Measurements from ENCODE around the gene SLC25A4.
A peak's percentile ranks its signal among the peaks of the same experiment; 100 is the strongest.
"Not testable (repeated sequence)": the region's sequence is repeated elsewhere in the genome, so short reads cannot be mapped to it uniquely, and the experiment has no call there.

The SLC25A4 gene
- total RNA-seq = 8.1 to 12.3 (median 10.3) reads per million in 3 experiments

DNA sequence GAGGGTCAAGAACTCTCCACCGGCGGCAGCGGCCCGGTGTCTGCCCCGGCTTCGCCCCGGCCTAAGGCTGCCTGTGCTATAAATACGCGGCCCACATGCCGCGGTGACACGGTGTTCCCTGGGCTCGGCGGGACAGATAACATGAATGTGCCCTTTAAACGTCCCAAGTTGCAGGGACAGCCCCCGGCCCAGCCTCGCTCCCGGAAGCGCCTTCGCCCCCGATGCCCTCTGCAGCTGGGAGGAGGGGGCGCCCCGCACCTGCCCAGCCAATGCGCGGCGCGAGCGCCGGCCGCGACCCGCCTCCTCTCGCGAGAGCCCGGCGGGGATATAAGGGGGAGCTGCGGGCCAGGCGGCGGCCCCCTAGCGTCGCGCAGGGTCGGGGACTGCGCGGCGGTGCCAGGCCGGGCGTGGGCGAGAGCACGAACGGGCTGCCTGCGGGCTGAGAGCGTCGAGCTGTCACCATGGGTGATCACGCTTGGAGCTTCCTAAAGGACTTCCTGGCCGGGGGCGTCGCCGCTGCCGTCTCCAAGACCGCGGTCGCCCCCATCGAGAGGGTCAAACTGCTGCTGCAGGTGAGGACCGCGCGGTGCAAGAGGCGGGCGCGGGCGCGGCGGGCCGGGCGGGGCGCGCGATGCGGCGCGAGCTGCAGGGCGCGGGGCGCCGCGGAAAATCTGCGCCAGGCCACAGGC lies at the start of gene SLC25A4:
SLC25A4 (plus strand) TSS at position 355 of the 689 bp plus-strand sequence; CDS start at position 462, 107 bp downstream.
- DNase-seq = peak; percentile 75

DNA sequence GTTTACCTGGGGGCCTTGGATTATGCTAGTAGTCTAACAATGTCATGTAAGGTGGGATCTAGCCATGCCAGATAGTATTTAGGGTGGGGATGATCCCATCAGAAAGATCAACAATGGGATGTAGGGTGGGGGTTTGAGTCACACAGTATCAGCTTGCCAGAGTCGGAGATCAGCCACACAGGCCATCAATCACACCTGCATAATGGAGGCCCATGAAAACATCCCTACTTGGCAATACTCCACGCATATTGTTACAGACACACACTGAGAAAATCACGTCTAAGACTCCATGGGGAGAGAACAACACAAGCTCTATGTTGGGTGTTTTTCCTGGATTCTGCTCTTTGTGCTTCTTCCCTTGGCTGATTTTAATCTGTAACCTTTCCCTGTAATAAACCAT lies 49.5 kb upstream of the SLC25A4 start:
- DNase-seq = no peak

DNA sequence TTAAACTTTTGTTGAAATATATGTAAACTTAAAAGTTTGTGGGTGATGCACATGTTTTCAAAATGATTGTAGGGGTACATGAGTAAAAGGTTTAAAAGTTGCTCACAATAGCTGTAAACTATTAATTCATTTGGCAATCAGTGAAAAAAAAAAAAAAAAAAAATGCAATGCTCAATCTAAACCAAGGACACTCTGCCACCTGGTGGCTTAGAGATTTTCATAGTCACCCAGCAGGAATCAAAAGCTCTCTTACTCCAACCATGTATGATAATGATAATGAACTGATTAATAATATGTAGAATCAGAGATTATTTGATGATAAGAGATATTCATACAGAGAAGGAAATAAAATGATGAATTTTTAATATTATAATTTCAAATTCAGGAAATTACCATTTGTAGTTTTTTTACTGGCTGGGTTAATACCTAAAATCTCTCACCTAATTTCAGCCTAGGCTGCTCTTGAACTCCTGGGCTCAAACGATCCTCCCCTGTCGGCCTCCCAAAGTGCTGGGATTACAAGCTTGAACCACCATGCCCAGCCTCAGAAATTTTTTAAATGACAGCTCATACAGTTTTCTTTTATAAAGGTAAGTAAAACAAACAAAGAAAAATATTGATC lies 46.9 kb upstream of the SLC25A4 start:
- DNase-seq = peak; percentile 5

DNA sequence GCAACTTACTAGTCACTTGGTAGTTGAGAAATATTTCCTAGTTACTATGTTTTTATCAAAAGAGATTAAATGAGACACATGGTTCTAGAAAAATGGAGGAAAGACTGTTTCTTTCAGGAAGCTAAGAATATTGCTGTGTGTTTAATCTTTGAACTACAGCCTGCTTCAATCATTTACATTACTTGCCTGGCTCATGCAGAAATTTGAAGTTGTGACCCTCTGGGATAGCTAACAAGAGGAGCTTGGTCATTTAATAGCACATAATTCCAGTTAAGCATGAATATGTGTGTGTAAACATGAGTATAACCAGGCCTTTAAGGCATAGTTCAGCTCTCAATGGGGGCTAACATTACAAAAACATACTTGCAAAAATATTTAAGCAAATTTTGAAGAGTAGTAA lies 44.6 kb upstream of the SLC25A4 start:
- DNase-seq = no peak

DNA sequence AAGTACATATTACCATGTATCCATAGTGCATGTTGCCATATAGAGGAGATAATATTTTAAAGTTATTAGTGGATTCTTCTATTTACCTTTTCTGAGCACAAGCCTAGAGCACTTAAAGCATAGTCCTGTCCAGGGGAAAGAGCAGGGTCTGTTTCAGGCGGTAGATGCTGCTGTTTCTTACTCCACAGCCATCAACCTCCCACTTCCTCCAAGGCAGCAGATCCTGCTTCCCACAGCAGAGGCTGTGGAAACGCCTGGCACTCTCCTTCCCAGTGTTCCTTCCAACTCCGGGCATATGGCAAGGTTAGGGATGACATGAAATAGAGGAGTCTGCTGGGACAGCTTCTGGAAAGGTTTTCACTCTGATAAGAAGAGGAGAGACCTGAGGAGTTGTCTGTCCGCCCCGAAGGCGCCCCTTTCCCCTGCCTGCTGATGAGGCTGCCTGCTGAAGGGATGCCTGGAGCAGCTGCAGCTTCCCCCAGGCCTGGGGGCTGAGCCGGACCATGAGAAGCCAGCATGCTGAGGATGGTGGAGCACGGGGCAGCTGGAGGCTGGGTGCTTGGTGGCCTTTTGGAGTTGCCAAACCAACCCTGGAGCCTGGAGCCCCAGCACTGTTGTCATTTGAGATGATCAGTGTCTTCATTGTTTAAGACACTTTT lies 43.9 kb upstream of the SLC25A4 start:
- DNase-seq = no peak

DNA sequence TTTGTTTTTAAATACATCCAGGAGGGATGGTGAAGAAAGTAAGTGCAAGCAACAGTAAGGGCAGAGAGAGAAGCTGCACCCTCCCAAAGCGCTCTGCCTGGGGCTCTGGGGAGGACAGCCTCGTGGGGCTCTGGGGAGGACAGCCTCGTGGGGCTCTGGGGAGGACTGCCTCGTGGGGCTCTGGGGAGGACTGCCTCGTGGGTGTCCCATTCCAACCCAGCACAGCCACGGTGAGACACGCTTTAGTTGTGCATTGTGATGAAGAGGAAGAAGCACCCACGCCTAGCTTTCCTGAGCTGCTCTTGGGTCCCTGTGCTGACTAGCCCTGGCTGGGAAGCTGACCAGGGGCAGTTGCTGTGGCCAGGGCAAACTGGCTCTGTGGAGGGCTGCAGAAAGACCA lies 43.1 kb upstream of the SLC25A4 start:
- no peak for DNase-seq

DNA sequence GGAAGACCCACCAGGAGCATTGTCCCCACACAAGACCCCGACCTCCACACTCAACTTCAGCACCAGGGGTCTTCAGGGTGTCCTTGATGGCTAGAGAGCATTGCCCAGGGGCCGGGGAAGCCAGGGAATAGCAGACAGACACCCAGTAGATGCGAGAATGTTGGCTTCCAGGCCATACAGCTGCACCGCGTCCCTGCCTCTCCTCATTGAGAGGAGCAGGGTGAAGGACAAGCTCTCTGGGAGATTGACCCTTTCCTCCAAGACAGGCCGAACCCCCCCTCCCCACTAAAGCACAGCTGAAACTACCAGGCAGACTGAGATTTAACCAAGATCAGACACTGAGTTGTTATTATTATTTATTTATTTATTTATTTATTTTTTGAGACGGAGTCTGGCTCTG lies 42.6 kb upstream of the SLC25A4 start:
- DNase-seq = no peak

DNA sequence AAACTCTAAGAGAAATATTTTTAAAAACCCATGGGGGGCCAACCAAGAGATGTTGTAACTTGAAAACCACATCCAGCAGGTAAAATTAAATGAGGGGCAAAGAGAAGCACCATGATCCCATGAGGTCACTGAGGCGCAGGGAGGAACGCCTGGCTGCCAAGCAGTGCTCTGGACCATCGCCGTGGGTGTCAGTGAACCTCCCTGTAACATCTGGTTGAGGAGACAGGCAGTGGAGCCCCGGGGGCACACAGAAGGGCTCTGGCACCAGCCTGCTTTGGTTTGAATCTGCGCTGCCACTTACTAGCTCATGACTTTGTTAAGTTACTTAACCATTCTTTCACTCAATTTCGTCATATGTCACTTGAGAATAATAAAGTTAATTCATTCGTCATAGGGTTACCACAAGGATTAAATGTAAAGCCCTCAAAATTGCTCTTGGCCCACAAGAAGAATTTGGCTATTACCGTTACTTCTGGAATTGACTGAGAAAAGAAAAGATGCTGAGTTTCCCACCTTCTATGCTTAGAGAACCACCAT lies 41.6 kb upstream of the SLC25A4 start:
- DNase-seq = no peak

DNA sequence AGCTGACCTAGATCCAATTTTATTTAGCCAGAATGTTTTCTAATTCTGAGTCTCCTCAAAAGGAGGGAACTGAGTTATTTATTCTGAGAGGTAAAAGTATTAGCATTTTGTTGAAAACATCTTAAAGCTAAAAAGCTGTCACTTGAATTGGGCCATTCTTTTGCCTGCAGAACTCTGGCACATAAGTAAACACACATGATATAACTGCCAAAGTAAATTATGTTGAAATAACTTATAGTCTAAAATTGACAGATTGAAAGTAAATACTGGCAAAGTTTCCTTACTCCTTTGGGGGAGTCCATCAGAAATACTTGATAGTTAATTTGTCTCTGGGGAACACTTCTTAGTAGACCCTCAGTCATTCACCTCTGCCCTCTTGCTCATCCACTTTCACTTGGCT lies 38.3 kb upstream of the SLC25A4 start:
- DNase-seq = no peak

DNA sequence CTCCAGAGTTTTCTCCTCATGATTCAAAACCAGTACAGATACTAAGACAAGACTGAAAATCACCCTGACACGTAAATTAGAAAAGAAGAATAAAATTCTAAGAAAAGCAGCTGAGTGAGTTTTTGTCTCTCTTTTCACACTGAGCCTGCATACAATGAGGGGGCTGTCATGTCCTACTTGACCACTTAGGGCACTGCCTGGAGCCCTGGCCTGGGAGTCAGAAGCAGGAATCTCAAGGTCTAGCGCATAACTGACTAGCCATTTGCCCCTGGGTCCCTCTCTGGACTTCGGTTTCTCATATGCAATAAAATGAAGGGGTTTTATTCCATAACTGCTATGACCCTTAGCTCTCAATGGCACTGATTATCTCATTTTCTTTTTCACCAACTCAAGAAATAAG lies 36.7 kb upstream of the SLC25A4 start:
- DNase-seq = no peak

DNA sequence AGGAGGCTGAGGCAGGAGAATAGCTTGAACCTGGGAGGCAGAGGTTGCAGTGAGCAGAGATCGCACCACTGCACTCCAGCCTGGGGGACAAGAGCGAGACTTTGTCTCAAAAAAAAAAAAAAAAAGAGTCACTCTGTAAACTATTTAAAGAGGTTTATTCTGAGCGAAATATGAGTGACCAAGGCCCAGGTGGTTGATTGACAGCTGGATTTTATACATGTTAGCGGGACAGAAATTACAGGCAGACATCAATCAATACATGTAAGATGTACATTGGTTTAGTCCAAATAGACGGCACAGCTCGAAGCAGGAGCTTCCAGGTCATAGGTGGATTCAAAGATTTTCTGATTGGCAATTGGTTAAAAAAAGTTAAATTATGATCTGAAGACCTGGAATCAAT lies 35.5 kb upstream of the SLC25A4 start:
- DNase-seq = not testable (repeated sequence)

DNA sequence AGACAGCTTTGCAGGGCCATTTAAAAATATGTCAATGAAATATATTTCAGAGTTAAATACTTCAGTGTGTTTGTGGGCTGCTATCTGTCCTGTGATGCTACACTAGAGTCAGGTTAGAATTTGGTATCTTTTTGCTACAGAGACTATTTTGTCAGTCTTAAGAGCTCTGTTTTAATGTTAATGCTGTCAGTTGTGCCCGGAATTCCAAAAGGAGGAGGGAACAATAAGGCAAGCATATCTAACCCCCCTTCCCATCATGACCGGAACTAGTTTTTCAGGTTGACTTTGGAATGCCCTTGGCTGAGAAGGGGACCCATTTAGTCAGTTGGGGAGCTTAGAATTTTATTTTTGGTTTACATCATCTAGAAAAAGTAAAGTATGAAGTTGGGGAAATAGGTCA lies 34.9 kb upstream of the SLC25A4 start:
- DNase-seq = no peak

DNA sequence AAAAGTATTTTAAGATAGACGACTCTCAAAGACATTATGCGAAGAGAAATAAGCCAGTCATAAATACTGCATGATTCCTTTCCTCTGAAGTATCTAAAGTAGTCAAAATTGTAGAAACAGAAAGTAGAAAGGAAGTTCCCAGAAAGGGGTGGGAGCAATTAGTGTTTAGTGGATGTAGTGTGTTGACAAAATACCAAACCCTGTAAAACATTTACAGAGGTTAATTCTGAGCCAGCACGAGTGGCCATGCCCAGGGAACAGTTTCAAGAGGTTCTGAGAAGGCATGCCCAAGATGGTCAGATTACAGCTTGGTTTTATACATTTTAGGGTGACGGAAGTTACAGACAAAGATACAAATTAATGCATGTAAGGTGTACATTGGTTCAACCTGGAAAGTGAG lies 34.4 kb upstream of the SLC25A4 start:
- DNase-seq = no peak

DNA sequence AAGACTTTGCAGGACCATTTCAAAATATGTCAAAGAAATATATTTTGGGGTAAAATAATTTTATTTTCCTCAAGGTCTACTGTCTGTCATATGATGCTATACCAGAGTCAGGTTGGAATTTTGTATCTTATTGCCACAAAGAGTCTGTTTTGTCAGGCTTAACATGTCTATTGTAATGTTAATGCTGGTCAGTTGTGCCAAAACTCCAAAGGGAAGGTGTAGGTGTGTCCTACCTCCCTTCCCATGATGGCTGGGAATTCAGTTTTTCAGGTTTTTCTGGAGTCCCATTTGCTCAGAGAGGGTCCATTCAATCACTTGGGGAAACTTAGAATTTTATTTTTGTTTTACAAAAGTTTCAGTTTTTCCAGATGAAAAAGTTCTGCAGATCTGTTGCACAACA lies 33.3 kb upstream of the SLC25A4 start:
- DNase-seq = no peak

DNA sequence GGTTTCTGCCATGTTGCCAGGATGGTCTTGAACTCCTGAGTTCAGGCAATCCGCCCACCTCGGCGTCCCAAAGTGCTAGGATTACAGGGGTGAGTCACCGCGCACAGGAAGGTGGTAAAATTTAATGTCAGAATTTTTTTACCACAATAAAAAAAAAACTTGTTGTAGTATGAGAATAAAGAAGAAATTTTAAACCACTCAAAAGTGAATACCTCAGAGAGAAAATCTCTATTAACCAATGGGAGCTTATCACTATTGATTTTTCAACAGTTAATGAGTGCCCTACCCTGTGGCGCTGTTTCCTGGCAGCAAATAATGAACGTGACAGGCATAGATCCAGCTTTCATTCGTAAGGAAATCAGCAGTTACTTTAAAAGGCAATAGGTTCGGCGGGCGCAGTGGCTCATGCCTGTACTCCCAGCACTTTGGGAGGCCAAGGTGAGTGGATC lies 32.7 kb upstream of the SLC25A4 start:
- DNase-seq = no peak

DNA sequence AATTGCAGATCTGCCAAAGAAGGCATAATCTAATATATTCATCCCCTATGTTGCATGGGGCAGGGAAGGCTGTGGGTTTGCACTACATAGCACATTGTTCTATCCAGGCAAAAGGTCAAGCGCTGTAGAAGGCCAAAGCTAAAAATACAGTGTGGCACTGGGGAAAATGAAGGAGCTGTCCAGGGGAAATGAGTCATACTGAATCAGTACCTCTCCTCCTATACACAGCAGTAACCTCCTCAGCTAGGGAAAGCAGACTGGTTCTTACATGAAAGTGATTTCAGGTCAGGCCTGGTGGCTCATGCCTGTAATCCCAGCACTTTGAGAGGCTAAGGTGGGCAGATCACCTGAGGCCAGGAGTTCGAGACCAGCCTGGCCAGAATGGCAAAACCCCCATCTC lies 31.0 kb upstream of the SLC25A4 start:
- no peak for DNase-seq

DNA sequence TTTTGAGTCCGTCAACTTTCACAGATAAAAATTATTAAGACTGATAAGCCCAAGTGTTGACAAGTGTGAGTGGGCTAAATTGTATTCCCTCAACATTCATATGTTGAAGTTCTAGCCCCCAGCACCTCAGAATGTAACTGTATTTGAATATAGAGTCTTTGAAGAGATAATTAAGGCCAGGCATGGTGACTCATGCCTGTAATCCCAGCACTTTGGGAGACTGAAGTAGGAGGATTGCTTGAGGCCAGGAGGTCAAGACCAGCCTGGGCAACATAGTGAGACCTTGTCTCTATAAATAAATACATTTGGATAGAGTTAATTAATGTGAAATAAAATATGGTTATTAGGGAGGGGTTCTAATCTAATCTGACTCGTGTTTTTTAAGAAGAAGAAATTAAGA lies 29.7 kb upstream of the SLC25A4 start:
- no peak for DNase-seq

DNA sequence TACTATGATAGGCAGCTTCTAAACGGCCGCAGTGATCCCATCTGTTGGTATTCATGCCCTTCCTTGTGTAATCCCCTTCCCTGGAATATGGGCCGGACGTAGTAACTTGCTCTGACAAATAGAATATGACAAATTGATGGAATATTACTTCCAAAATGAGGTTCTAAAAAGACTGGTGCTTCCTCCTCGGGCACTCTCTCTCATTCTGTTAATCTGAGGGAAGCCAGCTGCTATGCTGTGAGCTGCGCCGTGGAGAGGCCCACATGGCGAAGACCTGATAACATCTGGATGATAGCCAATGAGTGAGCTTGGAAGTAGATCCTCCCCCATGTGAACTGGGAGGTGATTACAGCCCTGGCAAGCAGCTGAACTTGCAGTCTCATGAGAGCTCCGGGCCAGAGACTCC lies 27.2 kb upstream of the SLC25A4 start:
- no peak for DNase-seq

DNA sequence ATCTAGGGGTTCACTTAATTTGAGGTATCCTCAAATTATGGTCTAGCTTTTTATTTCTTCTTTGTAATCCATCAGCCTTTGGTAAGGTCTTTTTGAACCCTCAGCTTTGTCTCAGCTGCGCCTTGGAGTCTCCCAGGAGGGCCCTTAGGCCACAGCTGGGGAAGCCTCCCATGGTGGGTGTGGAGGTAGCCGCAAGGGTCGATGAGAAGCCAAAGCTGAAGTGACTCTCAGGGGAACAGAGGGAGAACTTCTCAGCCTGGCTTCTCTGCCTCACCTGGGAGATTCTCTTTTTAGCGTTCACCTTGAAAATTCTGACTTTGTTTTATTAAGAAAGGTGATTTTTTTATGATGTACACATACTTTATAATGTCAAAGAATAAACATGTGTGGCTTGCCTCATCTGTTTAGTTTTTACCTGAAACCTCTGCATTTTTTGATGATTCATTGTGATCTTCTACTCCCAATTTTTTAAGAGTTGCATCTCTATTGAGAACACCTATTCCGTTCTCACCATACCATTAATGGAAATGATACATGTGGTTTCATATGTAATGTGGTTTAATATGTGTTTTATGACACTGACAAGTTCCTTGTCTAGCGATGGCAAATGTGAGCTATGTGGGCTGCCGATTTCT lies 25.6 kb upstream of the SLC25A4 start:
- no peak for DNase-seq

DNA sequence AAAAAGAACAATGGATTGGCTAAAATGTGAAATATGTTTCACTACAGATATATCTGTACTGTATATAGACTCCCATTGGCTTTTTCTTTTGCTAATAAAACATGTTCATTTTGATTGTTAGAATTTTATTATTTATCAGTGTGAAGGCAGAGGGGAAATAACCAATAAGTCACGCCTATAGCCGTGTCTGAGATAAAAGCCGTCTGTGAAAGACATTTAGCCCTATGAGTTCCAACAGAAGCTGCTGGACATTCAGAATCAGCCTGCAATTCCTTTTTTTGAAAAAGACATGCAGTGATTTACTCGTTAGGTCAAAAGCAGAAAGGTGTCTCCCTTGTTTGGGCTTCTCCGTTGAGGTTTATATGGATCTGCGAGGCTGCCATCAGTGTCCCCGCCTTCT lies 24.2 kb upstream of the SLC25A4 start:
- no peak for DNase-seq

DNA sequence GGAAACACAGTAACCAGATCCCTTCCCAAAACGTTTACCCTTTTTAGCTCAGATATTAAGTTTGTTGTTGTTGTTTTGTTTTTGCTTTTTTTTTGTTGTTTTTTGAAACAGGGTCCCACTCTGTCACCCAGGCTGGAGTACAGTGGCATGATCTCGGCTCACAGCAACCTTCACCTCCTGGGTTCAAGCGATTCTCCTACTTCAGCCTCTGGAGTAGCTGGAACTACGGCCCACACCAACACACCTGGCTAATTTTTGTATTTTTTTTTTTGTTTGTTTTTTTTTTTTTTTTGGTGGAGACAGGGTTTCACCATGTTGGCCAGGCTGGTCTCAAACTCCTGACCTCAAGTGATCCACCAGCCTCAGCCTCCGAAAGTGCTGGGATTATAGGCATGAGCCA lies 23.6 kb upstream of the SLC25A4 start:
- DNase-seq = not testable (repeated sequence)

DNA sequence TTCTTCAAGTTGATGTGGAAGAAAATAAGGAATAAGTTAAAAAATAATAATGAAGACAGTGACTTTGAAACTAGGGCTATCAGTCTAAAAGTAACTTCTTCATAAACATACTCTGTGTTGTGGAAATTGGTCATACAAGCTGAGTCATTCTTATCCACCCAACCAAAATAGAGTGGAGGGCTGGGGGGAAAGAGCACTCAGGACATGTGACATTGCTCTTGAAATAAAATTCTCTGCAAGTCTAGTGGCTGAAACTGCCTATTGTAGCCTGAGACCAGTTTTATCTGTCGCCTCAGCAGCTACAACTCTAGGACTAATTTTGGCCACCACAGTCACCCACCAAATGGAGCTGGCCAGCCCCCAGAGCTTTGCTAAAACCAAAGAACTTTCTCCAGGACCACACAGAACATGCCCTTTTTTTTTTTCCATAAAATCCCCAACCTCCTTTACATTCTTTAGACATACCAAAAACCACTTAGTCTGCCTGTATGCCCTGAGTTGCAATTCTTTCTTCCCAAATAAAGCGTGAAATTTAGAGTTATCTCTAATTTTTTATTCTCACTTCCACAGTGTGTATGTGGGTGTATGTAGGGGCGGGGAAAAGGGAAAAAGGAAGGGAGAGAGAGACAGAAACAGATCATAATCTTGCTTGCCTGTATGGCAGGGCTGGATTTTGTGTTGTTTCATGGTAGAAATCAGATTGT lies 23.0 kb upstream of the SLC25A4 start:
- no peak for DNase-seq

DNA sequence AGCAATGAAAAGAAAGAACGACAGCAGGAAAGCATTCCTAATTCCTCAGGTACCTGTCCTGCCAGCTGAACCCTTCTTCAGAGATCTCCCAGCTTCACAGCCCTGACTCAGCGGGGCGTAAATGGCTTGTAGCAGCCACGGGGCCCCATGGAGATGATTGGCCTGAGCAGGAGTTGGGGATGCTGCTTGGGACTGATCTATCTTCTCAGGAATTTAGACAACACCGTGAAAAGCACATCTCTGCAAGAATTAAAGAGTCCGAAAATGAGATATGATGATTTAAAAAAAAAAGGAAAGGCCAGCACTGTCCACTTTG lies 22.5 kb upstream of the SLC25A4 start:
- no peak for DNase-seq
